C4-2B (cell line): ENCODE measurements around the gene LUZP1.
A peak's percentile ranks its signal among the peaks of the same experiment; 100 is the strongest.

Experiments used
- H3K27ac ChIP-seq: fragments of 450-650 bp; 2 replicates; pipeline ENCODE4 v1.5.1; 2017
- CTCF ChIP-seq: fragments of 450-650 bp; conservative IDR thresholded peaks from 2 replicates; pipeline ENCODE4 v1.5.1; 2017; ENCODE audit warnings: mild to moderate bottlenecking
- ZFX ChIP-seq: fragments of 450-650 bp; IDR thresholded peaks from 2 replicates; pipeline ENCODE4 v1.6.1; 2017

The LUZP1 gene

GRCh38 chr1:23177031-23177430, 8.4 kb upstream of the LUZP1 start:
- TF ChIP-seq CTCF (no peak), ZFX (no peak)
- peak overlapping the region; percentile 55 for H3K27ac ChIP-seq

DNA sequence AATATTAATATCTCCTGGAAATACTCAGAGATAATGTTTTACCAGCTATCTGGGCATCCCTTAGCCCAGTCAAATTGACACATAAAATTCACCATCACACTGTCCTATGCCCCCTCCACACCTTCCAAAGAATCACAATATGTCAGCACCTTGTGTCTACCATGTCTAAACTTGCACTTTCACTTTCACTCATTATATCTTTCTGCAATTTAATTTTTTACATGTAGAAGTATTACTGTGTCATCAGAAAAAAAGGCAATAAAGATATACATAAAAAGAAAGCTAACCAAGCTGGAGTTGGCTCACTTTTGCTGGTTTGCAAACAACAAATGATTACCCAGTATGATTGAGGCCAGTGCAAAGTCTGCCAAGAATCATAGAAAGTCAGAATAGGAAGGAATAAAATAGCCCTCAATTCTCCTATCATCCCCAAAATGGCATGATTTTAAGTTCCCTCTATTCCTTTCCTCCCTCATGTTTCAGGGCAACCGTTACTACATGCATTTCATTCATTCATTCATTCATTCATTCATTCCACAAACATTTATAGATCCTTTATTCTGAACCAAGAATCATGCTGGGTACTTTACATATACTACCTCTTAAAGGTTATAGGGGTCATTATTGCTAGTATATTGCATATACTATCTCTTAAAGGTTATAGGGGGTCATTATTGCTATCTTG, 5.9 kb upstream of the LUZP1 start:
- H3K27ac ChIP-seq, result no peak overlapping the region
- no peak for TF ChIP-seq ZFX
- no peak for TF ChIP-seq CTCF

GRCh38 chr1:23171181-23171755, 2.6 kb upstream of the LUZP1 start:
- no peak overlapping the region for H3K27ac ChIP-seq
- TF ChIP-seq CTCF, result no peak
- TF ChIP-seq ZFX, result no peak

DNA sequence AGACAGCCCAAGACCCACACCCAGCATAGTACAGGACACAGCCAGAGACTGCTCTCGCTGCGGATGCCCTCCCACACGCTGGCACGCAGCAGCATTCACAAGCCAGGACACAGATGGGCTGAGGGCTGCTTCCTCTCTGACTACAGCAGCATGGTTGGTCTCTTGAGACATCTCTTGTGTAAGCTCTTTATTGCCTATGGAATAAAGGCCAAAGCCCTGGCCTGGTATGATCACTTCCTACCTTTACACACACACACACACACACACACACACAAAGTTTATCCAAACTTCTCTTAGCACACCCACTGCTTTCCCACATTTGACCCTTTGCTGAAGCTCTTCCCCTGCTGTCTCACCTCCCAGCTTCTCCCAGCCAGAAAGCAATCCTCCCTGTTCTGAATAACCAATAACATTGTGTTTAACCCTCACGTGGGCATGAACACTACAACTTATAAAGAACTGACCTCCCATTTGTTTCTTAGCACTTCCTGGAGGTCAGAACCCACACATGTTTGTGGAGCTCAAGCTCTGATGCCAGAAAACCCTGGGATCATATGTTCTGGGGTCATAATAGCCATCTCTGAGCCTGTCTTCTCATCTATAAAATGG, 1.2 kb upstream of the LUZP1 start:
- no peak overlapping the region for H3K27ac ChIP-seq
- no peak for TF ChIP-seq CTCF
- no peak for TF ChIP-seq ZFX

GRCh38 chr1:23169195-23169575, 529 bp upstream of the LUZP1 start:
- H3K27ac ChIP-seq, result no peak overlapping the region
- TF ChIP-seq CTCF (no peak), ZFX (no peak)

DNA sequence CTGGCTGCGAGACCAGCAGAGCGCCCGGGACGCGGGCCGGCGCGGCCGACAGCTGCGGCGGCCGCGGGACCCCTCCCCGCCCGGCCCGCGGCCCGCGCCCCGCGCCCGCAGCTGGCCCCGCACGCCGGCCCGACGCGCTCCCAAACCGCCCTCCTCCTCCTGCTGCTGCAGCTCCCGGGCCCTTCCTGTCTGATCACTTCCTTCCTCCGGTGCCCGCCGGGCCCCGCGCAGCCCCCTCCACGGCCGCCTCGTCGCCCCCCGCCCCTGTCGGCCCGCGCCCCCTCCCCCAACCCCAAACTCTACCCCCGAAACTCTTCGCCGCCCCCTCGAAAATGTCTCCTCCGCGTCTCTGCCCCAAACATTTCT, 594 bp downstream of the LUZP1 start:
- H3K27ac ChIP-seq, result peak overlapping the region; percentile 67
- TF ChIP-seq ZFX (no peak), CTCF (no peak)

DNA sequence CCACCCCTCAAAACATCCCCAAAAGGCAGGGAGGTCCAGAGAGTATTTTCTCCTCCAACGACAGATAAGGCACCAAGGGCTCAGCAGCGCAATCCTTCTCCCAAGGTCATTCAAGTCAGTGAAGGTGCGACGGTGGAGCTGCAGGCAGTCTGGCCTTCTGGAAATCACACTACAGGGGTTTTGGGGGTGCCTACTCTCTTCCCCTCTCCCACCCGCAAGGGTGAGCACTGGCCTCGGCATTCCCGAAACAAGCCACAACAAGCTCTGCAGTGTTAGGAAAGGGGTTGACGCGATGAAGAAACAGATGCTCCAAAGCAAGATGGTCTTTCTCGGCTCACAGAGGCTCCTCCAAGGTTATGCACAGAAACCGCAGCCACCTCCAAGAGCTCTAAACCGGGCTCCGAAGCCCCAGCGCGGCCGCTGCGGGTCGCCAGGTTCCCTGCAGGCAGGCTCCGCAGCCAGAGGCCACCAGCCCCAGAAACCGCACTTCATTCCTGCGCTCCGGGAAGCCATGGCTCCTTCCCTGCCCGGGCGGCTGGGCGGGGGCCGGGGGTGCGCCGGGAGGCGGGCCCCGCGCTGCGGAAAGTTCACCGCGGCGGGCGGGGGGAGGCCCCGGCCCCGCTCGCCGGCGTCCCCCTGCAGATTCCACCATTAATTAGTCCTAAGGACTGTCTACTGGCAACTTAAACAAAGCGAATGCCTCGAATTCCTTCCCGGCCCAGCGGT, 1.1 kb downstream of the LUZP1 start:
- TF ChIP-seq ZFX, result no peak
- no peak for TF ChIP-seq CTCF
- peak overlapping the region; percentile 67 for H3K27ac ChIP-seq
